Stimulated activated CD4-positive, alpha-beta T cell treated with anti-CD3 and anti-CD28 coated beads, Interleukin-12 subunit alpha, Interleukin-12 subunit beta, amount 100 ng/mL, for 4 hours (primary cell): Measurements from ENCODE around the gene THSD4.
"Not testable (repeated sequence)": the region's sequence is repeated elsewhere in the genome, so short reads cannot be mapped to it uniquely, and the experiment has no call there.

Source experiments
- DNase-seq: peaks from one replicate; pipeline ENCODE4 v3.0.0-alpha.2; 2020

The THSD4 gene

GRCh38 chr15:71362556-71362955 is 247.3 kb downstream of the THSD4 start:
- no peak for DNase-seq

- no peak for DNase-seq
Observed at GRCh38 chr15:71362987-71363968, 248.0 kb downstream of the THSD4 start.

- DNase-seq: no peak
Observed at GRCh38 chr15:71364117-71364584, 248.9 kb downstream of the THSD4 start.

- no peak for DNase-seq
Observed at GRCh38 chr15:71366522-71366921, 251.3 kb downstream of the THSD4 start.

GRCh38 chr15:71366926-71367325 is 251.7 kb downstream of the THSD4 start:
- DNase-seq: no peak

GRCh38 chr15:71367737-71368136 is 252.5 kb downstream of the THSD4 start:
- DNase-seq: not testable (repeated sequence)

GRCh38 chr15:71372769-71373168 is 257.5 kb downstream of the THSD4 start:
- DNase-seq: not testable (repeated sequence)

GRCh38 chr15:71373917-71374316 is 258.6 kb downstream of the THSD4 start:
- no peak for DNase-seq

- no peak for DNase-seq
Observed at GRCh38 chr15:71374607-71375352, 259.5 kb downstream of the THSD4 start.

GRCh38 chr15:71375934-71376333 is 260.7 kb downstream of the THSD4 start:
- no peak for DNase-seq

- no peak for DNase-seq
Observed at GRCh38 chr15:71379893-71380292, 264.6 kb downstream of the THSD4 start.

- no peak for DNase-seq
Observed at GRCh38 chr15:71380345-71380744, 265.1 kb downstream of the THSD4 start.

- DNase-seq: no peak
Observed at GRCh38 chr15:71384501-71384900, 269.2 kb downstream of the THSD4 start.

- no peak for DNase-seq
Observed at GRCh38 chr15:71385026-71385425, 269.8 kb downstream of the THSD4 start.

- DNase-seq: no peak
Observed at GRCh38 chr15:71385457-71385856, 270.2 kb downstream of the THSD4 start.

- DNase-seq: no peak
Observed at GRCh38 chr15:71386005-71386404, 270.7 kb downstream of the THSD4 start.

- no peak for DNase-seq
Observed at GRCh38 chr15:71386448-71387236, 271.4 kb downstream of the THSD4 start.

- DNase-seq: no peak
Observed at GRCh38 chr15:71387810-71388209, 272.5 kb downstream of the THSD4 start.

- no peak for DNase-seq
Observed at GRCh38 chr15:71390096-71390495, 274.8 kb downstream of the THSD4 start.

GRCh38 chr15:71391421-71392088 is 276.3 kb downstream of the THSD4 start:
- DNase-seq: no peak

GRCh38 chr15:71392861-71393283 is 277.6 kb downstream of the THSD4 start:
- no peak for DNase-seq

- no peak for DNase-seq
Observed at GRCh38 chr15:71393383-71393782, 278.1 kb downstream of the THSD4 start.
